HepG2 (cell line): Measurements from ENCODE around the gene TGM1. TPM values are rescaled to one million over a fixed set of nuclear protein-coding genes. Genes with fewer than 3 reads are reported as not detected.

Experiments used
- AGO1 ChIP-seq: fragments of 200-400 bp; formaldehyde crosslinking; IDR thresholded peaks from 2 replicates; pipeline ENCODE4 v1.6.1; 2017; ENCODE audit warnings: mild to moderate bottlenecking, low read depth, low read length, moderate library complexity; ENCODE audit not compliant: poor library complexity, severe bottlenecking
- BCL6 ChIP-seq: IDR thresholded peaks from 2 replicates; pipeline ENCODE4 v1.6.1; 2016; ENCODE audit warnings: missing genetic modification reagents, missing compliant biosample characterization
- KLF16 ChIP-seq, 2 experiments: sonication (generic) in 1 of 2; formaldehyde crosslinking in 1 of 2; IDR thresholded peaks; 2 replicates each; pipeline versions ENCODE4 v1.6.1 to v1.8.0; 2016 to 2023; ENCODE audit warnings: missing genetic modification reagents in 2 of 2, missing compliant biosample characterization in 1 of 2
- MATR3 ChIP-seq: sonication (generic); formaldehyde crosslinking; IDR thresholded peaks from 2 replicates; pipeline ENCODE4 v1.4.0; 2020; ENCODE audit warnings: missing genetic modification reagents
- MIER3 ChIP-seq: IDR thresholded peaks from 2 replicates; pipeline ENCODE4 v1.6.1; 2016; ENCODE audit warnings: missing compliant biosample characterization, borderline replicate concordance
- PRDM15 ChIP-seq: sonication (generic); formaldehyde crosslinking; IDR thresholded peaks from 2 replicates; pipeline ENCODE4 v1.4.0; 2020; ENCODE audit warnings: missing genetic modification reagents
- PTBP1 ChIP-seq: fragments of 200-400 bp; formaldehyde crosslinking; IDR thresholded peaks from 2 replicates; pipeline ENCODE4 v1.6.1; 2018; ENCODE audit warnings: low read length, low read depth; ENCODE audit not compliant: poor library complexity, severe bottlenecking
- RCOR2 ChIP-seq: IDR thresholded peaks from 2 replicates; pipeline ENCODE4 v1.6.1; 2016; ENCODE audit warnings: missing biosample characterization, missing genetic modification reagents
- ZBTB42 ChIP-seq: sonication (generic); formaldehyde crosslinking; IDR thresholded peaks from 2 replicates; pipeline ENCODE4 v1.5.0; 2020; ENCODE audit warnings: mild to moderate bottlenecking, missing genetic modification reagents
- ZNF546 ChIP-seq: sonication (generic); formaldehyde crosslinking; conservative IDR thresholded peaks from 2 replicates; pipeline ENCODE4 v1.8.1; 2023; ENCODE audit warnings: mild to moderate bottlenecking, missing genetic modification reagents
- ZNF646 ChIP-seq: sonication (generic); formaldehyde crosslinking; IDR thresholded peaks from 2 replicates; pipeline ENCODE4 v1.9.0; 2021; ENCODE audit warnings: mild to moderate bottlenecking, missing genetic modification reagents
- polyA plus RNA-seq, 8 experiments: library from polyadenylated mRNA; depleted of rRNA in 3 of 8; stranded (reverse) in 7 of 8; unstranded in 1 of 8; fragments of >200 nt; fragmentation: Illumina TruSeq in 4 of 8; extraction: Trizol in 4 of 8; gene quantifications; 2 replicates each; pipeline versions ENCODE4 v1.2.1 to v1.2.3, GENCODE V29; 2011 to 2016; ENCODE audit warnings: low read depth in 4 of 8, missing spikeins in 1 of 8, mixed read lengths in 1 of 8; ENCODE audit not compliant: insufficient read depth in 1 of 8
- total RNA-seq, 5 experiments: library from RNA; depleted of rRNA; stranded (reverse); fragments of >200 nt; fragmentation: Illumina TruSeq; extraction: Trizol; gene quantifications; 2 replicates each; pipeline ENCODE4 v1.2.3, GENCODE V29; 2016; ENCODE audit warnings: low read depth in 1 of 5
- TF ChIP-seq, protein P1 (sequence below): sonication (generic); formaldehyde crosslinking; IDR thresholded peaks from 2 replicates; pipeline ENCODE4 v1.8.1; 2023; ENCODE audit warnings: mild to moderate bottlenecking, moderate library complexity, missing genetic modification reagents
- TF ChIP-seq, protein P2 (sequence below), 2 experiments: sonication (generic) in 1 of 2; formaldehyde crosslinking in 1 of 2; IDR thresholded peaks; 2 replicates each; pipeline versions ENCODE4 v1.5.1 to v1.6.1; 2011 to 2020; ENCODE audit warnings: borderline replicate concordance in 1 of 2, low read depth in 1 of 2, low read length in 1 of 2, mild to moderate bottlenecking in 1 of 2, missing genetic modification reagents in 1 of 2, moderate library complexity in 1 of 2

Gene TGM1
- total and polyA plus RNA-seq, 2 of the 13 experiments (the other 11 are each of a cell fraction or from before 2014, with no cell fraction given), result 3.2 to 10.6 TPM

DNA sequence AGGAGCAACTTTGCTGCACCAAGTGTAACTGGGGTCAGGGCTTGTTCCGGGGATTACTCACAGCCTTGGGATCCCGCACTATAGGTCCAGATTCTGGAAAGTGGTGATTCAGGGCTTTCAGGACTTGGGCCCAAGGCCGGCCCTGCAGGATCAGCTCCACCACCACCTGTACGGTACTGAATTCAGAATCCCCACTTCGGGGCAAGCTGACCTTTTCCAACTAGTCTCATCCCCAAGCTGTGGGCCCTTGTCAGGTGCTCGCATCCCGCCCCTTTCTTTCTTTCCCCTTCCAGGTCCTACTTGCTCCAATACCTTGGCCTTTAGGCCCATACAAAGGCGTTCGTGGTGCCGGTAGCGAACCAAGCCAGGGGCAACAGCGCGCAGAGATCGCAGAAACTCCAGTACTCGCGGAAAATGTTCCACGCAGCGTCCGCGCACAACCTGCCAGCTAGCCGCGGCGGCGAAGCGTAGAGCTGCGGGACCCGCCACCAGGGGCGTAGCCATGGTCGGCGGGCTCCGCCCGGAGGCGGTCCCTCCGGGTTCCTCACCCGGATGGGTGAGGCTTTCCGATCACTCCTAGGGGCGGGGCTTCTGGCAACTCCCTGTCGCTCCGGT lies 21.0 kb downstream of the TGM1 start (continued):
- TF ChIP-seq PRDM15 (CRISPR knock-in tag), result 0 out of 2 replicates have a peak, but pooled peaks have one; percentile 30
- TF ChIP-seq ZNF546, result no peak
- peak in 1 of 2 experiments; percentile 56; a peak in 2 of 4 replicates for TF ChIP-seq KLF16 (CRISPR knock-in tag; IDR thresholded peaks at IDR 0.05)
- TF ChIP-seq MIER3 (CRISPR knock-in tag), result peak; percentile 26; the same call in 1 of the 2 replicates
- TF ChIP-seq BCL6, result peak; percentile 53; the same call in 1 of the 2 replicates
- TF ChIP-seq AGO1, result peak; percentile 78
- peak; percentile 17; the same call in 1 of the 2 replicates for TF ChIP-seq RCOR2 (CRISPR knock-in tag)
- TF ChIP-seq ZNF646 (CRISPR knock-in tag), result peak; percentile 36; the same call in 1 of the 2 replicates
- TF ChIP-seq, protein P1, sequence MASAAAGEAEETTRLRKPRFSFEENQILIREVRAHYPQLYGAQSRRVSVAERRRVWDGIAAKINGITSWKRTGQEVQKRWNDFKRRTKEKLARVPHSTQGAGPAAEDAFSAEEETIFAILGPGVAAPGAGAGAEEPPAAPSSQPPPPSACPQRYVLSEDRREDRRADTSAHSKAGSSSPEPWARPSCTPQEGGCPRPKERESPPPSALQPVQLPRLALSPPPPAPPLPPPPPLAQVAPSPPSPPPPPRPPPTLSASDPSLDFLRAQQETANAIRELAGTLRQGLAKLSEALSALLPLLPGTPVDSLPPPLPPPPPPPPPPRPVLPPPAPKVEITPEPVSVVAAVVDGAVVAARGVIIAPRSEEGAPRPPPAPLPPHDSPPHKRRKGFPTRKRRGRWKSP (CRISPR knock-in tag), result no peak
- TF ChIP-seq PTBP1, result peak; percentile 76
- peak; percentile 84; the same call in 1 of the 2 replicates for TF ChIP-seq MATR3 (CRISPR knock-in tag)
- TF ChIP-seq, protein P2, sequence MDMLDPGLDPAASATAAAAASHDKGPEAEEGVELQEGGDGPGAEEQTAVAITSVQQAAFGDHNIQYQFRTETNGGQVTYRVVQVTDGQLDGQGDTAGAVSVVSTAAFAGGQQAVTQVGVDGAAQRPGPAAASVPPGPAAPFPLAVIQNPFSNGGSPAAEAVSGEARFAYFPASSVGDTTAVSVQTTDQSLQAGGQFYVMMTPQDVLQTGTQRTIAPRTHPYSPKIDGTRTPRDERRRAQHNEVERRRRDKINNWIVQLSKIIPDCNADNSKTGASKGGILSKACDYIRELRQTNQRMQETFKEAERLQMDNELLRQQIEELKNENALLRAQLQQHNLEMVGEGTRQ (IDR thresholded peaks at IDR 0.05; ENCODE audit: low read depth, low read length), result no peak
- TF ChIP-seq, protein P2 (CRISPR knock-in tag; IDR thresholded peaks at IDR 0.05; ENCODE audit: borderline replicate concordance), result no peak
- TF ChIP-seq ZBTB42, result 0 out of 2 replicates have a peak, but pooled peaks have one; percentile 19
